DOHH2 (cell line): ENCODE results near the gene TCERG1L.

Experiments
- H3F3A ChIP-seq: fragments of 200-600 bp; sonication (generic), shearing (Covaris generic); 2 replicates; pipeline ENCODE4 v1.6.0; 2016; ENCODE audit warnings: antibody characterized with exemption, mild to moderate bottlenecking; ENCODE audit not compliant: control insufficient read depth, insufficient read depth
- H3K27ac ChIP-seq: fragments of 200-600 bp; sonication (generic); 2 replicates; pipeline ENCODE4 v1.5.1; 2014; ENCODE audit warnings: low read depth, mild to moderate bottlenecking, low read length, moderate library complexity
- H3K27me3 ChIP-seq: fragments of 200-600 bp; sonication (generic); 2 replicates; pipeline ENCODE4 v1.6.1; 2014; ENCODE audit warnings: mild to moderate bottlenecking, low read length, mixed read lengths; ENCODE audit not compliant: control insufficient read depth
- H3K36me3 ChIP-seq: fragments of 200-600 bp; sonication (generic); 2 replicates; pipeline ENCODE4 v1.6.1; 2014; ENCODE audit warnings: mild to moderate bottlenecking, low read length, moderate library complexity, mixed read lengths; ENCODE audit not compliant: control insufficient read depth
- H3K4me1 ChIP-seq: fragments of 200-600 bp; sonication (generic); 2 replicates; pipeline ENCODE4 v1.6.1; 2014; ENCODE audit warnings: mild to moderate bottlenecking, low read length, mixed read lengths; ENCODE audit not compliant: control insufficient read depth
- H3K4me2 ChIP-seq: fragments of 200-600 bp; sonication (generic); 2 replicates; pipeline ENCODE4 v1.6.0; 2014; ENCODE audit warnings: mild to moderate bottlenecking, low read length, moderate library complexity
- H3K4me3 ChIP-seq: fragments of 200-600 bp; sonication (generic); 2 replicates; pipeline ENCODE4 v1.5.1; 2014; ENCODE audit warnings: mild to moderate bottlenecking, low read length, mixed read lengths
- H3K79me2 ChIP-seq: fragments of 200-600 bp; sonication (generic); 2 replicates; pipeline ENCODE4 v1.6.1; 2014; ENCODE audit warnings: mild to moderate bottlenecking, low read length, mixed read lengths; ENCODE audit not compliant: control insufficient read depth
- H3K9me2 ChIP-seq: fragments of 200-600 bp; sonication (generic); replicated peaks from 2 replicates; pipeline ENCODE4 v1.6.1; 2014; ENCODE audit warnings: mild to moderate bottlenecking, low read length, mixed read lengths; ENCODE audit not compliant: control insufficient read depth
- H3K9me3 ChIP-seq: fragments of 200-600 bp; sonication (generic); 2 replicates; pipeline ENCODE4 v1.6.1; 2014; ENCODE audit warnings: antibody characterized with exemption, low read length, mixed read lengths; ENCODE audit not compliant: control insufficient read depth, insufficient read depth
- H4K20me1 ChIP-seq: fragments of 200-600 bp; sonication (generic); 2 replicates; pipeline ENCODE4 v1.6.0; 2014; ENCODE audit warnings: low read depth, mild to moderate bottlenecking, antibody characterized with exemption, low read length, moderate library complexity; ENCODE audit not compliant: control insufficient read depth, insufficient read depth
- EZH2phosphoT487 ChIP-seq: fragments of 200-600 bp; sonication (generic); IDR thresholded peaks from 2 replicates; pipeline ENCODE4 v1.6.1; 2017; ENCODE audit warnings: borderline replicate concordance, mild to moderate bottlenecking, antibody characterized with exemption, low read length, moderate library complexity, mixed read lengths
- TF ChIP-seq, protein P1 (sequence below): fragments of 200-600 bp; sonication (generic); IDR thresholded peaks from one replicate; pipeline ENCODE4 v1.5.1; 2014; ENCODE audit warnings: antibody characterized with exemption, mild to moderate bottlenecking, low read depth, low read length; ENCODE audit not compliant: poor library complexity, severe bottlenecking

Gene TCERG1L

GRCh38 chr10:131078131-131078881 is 233.2 kb downstream of the TCERG1L start:
- H3K36me3 ChIP-seq: no peaks in the 10 kb centered on the region

GRCh38 chr10:131077724-131078123 is 233.8 kb downstream of the TCERG1L start:
- H3K4me3 ChIP-seq: no peak overlapping the region
- H3K27me3 ChIP-seq: no peaks in the 10 kb centered on the region
- TF ChIP-seq EZH2phosphoT487: no peak
- TF ChIP-seq, protein P1, sequence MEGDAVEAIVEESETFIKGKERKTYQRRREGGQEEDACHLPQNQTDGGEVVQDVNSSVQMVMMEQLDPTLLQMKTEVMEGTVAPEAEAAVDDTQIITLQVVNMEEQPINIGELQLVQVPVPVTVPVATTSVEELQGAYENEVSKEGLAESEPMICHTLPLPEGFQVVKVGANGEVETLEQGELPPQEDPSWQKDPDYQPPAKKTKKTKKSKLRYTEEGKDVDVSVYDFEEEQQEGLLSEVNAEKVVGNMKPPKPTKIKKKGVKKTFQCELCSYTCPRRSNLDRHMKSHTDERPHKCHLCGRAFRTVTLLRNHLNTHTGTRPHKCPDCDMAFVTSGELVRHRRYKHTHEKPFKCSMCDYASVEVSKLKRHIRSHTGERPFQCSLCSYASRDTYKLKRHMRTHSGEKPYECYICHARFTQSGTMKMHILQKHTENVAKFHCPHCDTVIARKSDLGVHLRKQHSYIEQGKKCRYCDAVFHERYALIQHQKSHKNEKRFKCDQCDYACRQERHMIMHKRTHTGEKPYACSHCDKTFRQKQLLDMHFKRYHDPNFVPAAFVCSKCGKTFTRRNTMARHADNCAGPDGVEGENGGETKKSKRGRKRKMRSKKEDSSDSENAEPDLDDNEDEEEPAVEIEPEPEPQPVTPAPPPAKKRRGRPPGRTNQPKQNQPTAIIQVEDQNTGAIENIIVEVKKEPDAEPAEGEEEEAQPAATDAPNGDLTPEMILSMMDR: no peak
- no peaks in the 10 kb centered on the region for H4K20me1 ChIP-seq
- H3K9me2 ChIP-seq: no peaks in the 10 kb centered on the region
- H3K9me3 ChIP-seq: peaks cover 2% of the 10 kb centered on the region; the same call in 1 of the 2 replicates
- H3K79me2 ChIP-seq: no peaks in the 10 kb centered on the region
- H3F3A ChIP-seq: no peaks in the 10 kb centered on the region
- no peaks in the 10 kb centered on the region for H3K4me1 ChIP-seq
- H3K4me2 ChIP-seq: no peak overlapping the region
- no peak overlapping the region for H3K27ac ChIP-seq
- no peaks in the 10 kb centered on the region for H3K36me3 ChIP-seq

More at GRCh38 chr10:131078131-131078881, 233.2 kb downstream of the TCERG1L start:
- Histone ChIP-seq H3K79me2 (no peaks in the 10 kb centered on the region), H3K4me3 (no peak overlapping the region), H3K4me1 (no peaks in the 10 kb centered on the region), H3K27ac (no peak overlapping the region), H3K9me3 (no peaks in the 10 kb centered on the region), H4K20me1 (no peaks in the 10 kb centered on the region), H3K4me2 (no peak overlapping the region), H3F3A (no peaks in the 10 kb centered on the region), H3K9me2 (no peaks in the 10 kb centered on the region), H3K27me3 (no peaks in the 10 kb centered on the region)
- TF ChIP-seq, protein P1: no peak
- no peak for TF ChIP-seq EZH2phosphoT487

GRCh38 chr10:131077031-131077430 is 234.5 kb downstream of the TCERG1L start:
- H3K27ac ChIP-seq: no peak overlapping the region
- H3F3A ChIP-seq: no peaks in the 10 kb centered on the region
- TF ChIP-seq EZH2phosphoT487: no peak
- TF ChIP-seq, protein P1: no peak
- no peak overlapping the region for H3K4me3 ChIP-seq
- no peaks in the 10 kb centered on the region for H4K20me1 ChIP-seq
- H3K9me3 ChIP-seq: peaks cover 8% of the 10 kb centered on the region; the same call in 1 of the 2 replicates
- H3K36me3 ChIP-seq: no peaks in the 10 kb centered on the region
- H3K27me3 ChIP-seq: no peaks in the 10 kb centered on the region
- H3K79me2 ChIP-seq: no peaks in the 10 kb centered on the region
- no peaks in the 10 kb centered on the region for H3K9me2 ChIP-seq
- no peak overlapping the region for H3K4me2 ChIP-seq
- no peaks in the 10 kb centered on the region for H3K4me1 ChIP-seq
